NCI-H526 treated with DMSO at 0.1 percent for 48 hours (cell line): Measurements from ENCODE around the gene TYRO3.
"Not testable (repeated sequence)": the region's sequence is repeated elsewhere in the genome, so short reads cannot be mapped to it uniquely, and the experiment has no call there.

ENCODE experiments used
- DNase-seq: peaks from one replicate; lab custom pipeline; 2025; lab: John Stamatoyannopoulos, UW

Gene TYRO3

GRCh38 chr15:41574158-41574557 lies 15.1 kb downstream of the TYRO3 start:
- no peak for DNase-seq

DNA sequence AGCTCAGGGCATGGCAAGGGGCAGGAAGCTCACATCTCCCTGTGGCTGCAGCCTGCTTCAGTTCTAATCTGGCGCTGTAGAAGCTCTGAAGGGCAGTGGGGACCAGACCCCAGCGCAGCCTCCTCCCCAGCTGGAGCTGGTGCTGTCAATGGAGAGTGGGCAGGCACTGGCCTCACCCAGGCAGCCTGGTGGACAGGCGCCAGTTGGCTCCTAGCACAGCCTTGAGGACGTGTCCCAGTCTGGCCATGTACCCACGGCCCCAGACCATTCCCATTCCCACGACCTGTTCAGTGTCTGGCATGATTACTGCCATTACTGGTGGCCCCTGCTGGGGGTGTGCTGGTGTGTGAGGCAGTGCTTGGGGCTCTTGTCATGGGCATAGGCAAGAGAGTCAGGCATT lies 16.3 kb downstream of the TYRO3 start:
- DNase-seq = no peak

DNA sequence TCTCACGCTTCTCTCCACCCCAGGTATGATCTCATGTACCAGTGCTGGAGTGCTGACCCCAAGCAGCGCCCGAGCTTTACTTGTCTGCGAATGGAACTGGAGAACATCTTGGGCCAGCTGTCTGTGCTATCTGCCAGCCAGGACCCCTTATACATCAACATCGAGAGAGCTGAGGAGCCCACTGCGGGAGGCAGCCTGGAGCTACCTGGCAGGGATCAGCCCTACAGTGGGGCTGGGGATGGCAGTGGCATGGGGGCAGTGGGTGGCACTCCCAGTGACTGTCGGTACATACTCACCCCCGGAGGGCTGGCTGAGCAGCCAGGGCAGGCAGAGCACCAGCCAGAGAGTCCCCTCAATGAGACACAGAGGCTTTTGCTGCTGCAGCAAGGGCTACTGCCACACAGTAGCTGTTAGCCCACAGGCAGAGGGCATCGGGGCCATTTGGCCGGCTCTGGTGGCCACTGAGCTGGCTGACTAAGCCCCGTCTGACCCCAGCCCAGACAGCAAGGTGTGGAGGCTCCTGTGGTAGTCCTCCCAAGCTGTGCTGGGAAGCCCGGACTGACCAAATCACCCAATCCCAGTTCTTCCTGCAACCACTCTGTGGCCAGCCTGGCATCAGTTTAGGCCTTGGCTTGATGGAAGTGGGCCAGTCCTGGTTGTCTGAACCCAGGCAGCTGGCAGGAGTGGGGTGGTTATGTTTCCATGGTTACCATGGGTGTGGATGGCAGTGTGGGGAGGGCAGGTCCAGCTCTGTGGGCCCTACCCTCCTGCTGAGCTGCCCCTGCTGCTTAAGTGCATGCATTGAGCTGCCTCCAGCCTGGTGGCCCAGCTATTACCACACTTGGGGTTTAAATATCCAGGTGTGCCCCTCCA lies 19.1 kb downstream of the TYRO3 start:
- DNase-seq = no peak

DNA sequence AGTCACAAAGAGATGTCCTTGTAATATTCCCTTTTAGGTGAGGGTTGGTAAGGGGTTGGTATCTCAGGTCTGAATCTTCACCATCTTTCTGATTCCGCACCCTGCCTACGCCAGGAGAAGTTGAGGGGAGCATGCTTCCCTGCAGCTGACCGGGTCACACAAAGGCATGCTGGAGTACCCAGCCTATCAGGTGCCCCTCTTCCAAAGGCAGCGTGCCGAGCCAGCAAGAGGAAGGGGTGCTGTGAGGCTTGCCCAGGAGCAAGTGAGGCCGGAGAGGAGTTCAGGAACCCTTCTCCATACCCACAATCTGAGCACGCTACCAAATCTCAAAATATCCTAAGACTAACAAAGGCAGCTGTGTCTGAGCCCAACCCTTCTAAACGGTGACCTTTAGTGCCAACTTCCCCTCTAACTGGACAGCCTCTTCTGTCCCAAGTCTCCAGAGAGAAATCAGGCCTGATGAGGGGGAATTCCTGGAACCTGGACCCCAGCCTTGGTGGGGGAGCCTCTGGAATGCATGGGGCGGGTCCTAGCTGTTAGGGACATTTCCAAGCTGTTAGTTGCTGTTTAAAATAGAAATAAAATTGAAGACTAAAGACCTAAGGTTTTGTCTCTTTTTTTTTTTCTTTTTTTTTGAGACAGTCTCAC lies 19.8 kb downstream of the TYRO3 start:
- no peak for DNase-seq

DNA sequence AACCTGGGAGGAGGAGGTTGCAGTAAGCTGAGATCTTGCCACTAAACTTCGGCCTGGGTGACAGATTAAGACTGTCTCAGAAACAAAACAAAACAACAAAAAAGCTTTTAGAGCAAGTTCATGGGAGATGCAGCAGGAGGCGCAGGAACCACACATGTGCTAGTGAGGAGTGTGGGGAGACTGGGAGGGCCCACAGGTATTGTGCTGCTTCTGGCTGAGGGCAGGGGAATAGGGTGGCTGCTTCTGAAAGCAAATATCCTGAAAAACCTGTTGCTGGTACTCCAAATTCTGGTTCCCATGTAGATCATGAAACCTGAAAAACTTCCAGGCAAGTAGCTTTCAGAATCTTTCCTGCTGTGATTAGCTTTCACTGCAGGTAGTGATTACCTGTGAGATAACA lies 22.1 kb downstream of the TYRO3 start:
- DNase-seq = no peak

GRCh38 chr15:41583795-41584194 lies 24.8 kb downstream of the TYRO3 start:
- no peak for DNase-seq

GRCh38 chr15:41584636-41585126 lies 25.7 kb downstream of the TYRO3 start:
- no peak for DNase-seq

DNA sequence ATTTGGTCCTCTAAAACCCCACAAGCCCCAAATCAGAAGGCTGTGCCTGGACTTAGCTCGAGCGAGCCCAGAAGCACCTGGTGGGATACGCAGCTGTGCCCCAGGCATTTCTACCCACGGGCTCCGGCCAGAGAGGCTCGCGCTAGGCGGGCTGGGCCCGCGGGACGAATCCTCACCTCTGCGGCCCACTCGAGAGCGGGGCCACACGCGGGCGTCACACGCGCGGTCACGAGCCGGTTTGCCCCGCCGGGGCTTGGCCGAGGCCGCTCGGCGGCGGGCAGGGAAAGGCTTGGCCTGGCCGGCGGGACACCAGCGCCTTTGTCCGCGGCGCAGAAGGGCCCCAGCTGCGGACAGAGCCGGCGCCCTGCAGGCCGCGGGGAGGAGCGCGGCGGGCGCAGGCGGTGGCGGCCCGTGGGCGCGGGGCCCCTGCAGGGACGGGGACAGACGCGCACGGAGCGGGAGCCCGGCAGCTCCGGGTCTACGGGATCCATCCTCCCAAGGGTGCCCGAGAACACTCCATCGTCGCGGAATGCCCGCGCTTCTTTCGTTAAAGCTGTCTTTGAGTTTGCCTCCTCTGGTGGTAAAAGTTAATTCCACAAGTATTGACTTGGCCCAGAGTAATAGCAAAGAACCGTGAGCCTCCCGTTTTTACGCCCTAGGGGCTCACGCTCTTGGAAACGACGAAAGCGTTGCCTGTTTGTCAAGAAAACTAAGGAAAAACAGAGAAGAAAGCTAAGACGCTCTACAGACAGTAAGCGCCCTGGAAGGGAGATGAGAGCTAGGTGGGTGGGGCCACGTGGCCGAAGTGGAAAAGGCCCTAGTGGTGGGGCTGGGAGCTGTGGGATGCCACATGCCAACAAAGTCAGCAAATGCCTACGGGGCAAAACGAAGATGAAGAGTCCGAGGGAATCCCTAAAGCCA lies 26.4 kb downstream of the TYRO3 start:
- peak; percentile 25 for DNase-seq

GRCh38 chr15:41586531-41587282 lies 27.7 kb downstream of the TYRO3 start:
- DNase-seq = not testable (repeated sequence)

GRCh38 chr15:41589018-41589417 lies 30.0 kb downstream of the TYRO3 start:
- DNase-seq = not testable (repeated sequence)

- not testable (repeated sequence) for DNase-seq
Measured at GRCh38 chr15:41589571-41589970, 30.6 kb downstream of the TYRO3 start.

DNA sequence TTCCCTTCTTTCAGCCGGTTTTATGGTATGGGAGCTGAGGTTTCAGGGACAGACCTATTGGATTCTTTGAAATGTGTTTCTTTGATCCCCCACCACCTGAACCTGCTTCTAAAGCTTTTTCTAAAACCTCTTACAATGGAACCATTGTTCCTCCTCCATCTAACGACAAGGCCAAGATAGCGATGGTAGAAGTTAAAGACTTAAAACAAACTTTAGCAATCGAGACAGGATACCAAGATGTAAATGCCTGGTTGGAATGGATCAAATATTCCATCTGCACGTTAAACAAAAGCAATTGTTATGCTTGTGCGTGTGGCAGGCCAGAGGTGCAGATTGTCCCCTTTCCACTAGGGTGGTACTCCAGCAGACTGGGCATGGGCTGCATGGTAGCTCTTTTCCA lies 32.2 kb downstream of the TYRO3 start:
- not testable (repeated sequence) for DNase-seq

GRCh38 chr15:41592718-41593117 lies 33.7 kb downstream of the TYRO3 start:
- DNase-seq = not testable (repeated sequence)

- DNase-seq = no peak
Measured at GRCh38 chr15:41594801-41595746, 36.1 kb downstream of the TYRO3 start.

- DNase-seq = no peak
Measured at GRCh38 chr15:41596972-41597371, 38.0 kb downstream of the TYRO3 start.

DNA sequence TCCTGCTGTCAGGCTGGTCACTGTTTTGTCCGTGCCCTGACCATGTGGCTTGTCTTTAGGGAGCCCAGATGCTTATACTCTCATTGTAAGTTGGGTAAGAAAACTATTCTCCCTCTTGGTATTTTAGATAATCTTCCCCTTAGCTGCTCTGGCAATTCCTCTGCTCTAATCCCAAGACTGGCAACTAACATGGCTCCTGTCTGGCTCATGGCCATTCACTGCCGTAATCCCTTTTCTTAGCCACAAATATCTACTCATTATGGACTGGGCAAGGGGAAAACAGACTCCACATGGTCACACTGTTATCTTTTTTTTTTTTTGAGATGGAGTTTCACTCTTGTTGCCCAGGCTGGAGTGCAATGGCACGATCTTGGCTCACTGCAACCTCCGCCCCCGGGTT lies 38.8 kb downstream of the TYRO3 start:
- no peak for DNase-seq

DNA sequence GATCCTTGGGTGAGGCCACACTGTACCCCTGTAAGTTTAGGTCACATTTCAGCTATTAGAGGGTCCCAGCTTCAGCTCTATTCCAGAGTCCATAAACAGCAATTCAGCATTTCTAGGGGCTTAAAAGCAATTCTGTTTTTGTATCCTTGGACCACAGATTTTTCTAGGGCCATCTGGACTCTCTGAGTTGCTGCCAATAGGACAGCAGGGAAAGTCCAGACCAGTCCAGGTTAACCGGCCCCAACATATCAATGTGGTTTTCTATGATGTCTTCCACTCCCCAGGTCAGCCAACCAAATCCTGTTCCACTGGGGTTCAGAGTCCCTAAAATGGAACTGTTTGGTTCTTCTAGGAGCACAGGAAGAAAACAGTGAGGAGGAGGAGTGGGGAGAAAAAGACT lies 40.0 kb downstream of the TYRO3 start:
- no peak for DNase-seq

GRCh38 chr15:41603411-41603935 lies 44.5 kb downstream of the TYRO3 start:
- DNase-seq = no peak

- DNase-seq = peak; percentile 64
Measured at GRCh38 chr15:41603941-41604911, 45.2 kb downstream of the TYRO3 start.
